ENCODE data around the gene ZNF281.

ZNF281 gene

GRCh38 chr1:200409761-200410565 is at the start of gene ZNF281:
ZNF281 (minus strand) TSS chr1:200410036; CDS start chr1:200409705, 331 bp downstream.
- peak; percentile 91 for DNase-seq

GRCh38 chr1:200458780-200459179 is 48.9 kb upstream of the ZNF281 start:
- no peak for DNase-seq

- no peak for DNase-seq
Measured at GRCh38 chr1:200457810-200458209, 48.0 kb upstream of the ZNF281 start.

GRCh38 chr1:200454425-200454824 is 44.6 kb upstream of the ZNF281 start:
- DNase-seq, result no peak

- peak; percentile 26 for DNase-seq
Measured at GRCh38 chr1:200453553-200453905, 43.7 kb upstream of the ZNF281 start.

GRCh38 chr1:200452850-200453552 is 43.2 kb upstream of the ZNF281 start:
- no peak for DNase-seq

- no peak for DNase-seq
Measured at GRCh38 chr1:200448034-200448762, 38.4 kb upstream of the ZNF281 start.

- peak; percentile 79 for DNase-seq
Measured at GRCh38 chr1:200445213-200445612, 35.4 kb upstream of the ZNF281 start.

- DNase-seq, result no peak
Measured at GRCh38 chr1:200444478-200444877, 34.6 kb upstream of the ZNF281 start.

- DNase-seq, result no peak
Measured at GRCh38 chr1:200443860-200444259, 34.0 kb upstream of the ZNF281 start.

GRCh38 chr1:200442537-200443156 is 32.8 kb upstream of the ZNF281 start:
- DNase-seq, result no peak

GRCh38 chr1:200442023-200442422 is 32.2 kb upstream of the ZNF281 start:
- no peak for DNase-seq

- DNase-seq, result peak; percentile 66
Measured at GRCh38 chr1:200438911-200439310, 29.1 kb upstream of the ZNF281 start.

GRCh38 chr1:200438413-200438812 is 28.6 kb upstream of the ZNF281 start:
- peak; percentile 42 for DNase-seq

GRCh38 chr1:200437556-200438203 is 27.8 kb upstream of the ZNF281 start:
- peak; percentile 26 for DNase-seq

- DNase-seq, result no peak
Measured at GRCh38 chr1:200437088-200437487, 27.3 kb upstream of the ZNF281 start.

- DNase-seq, result no peak
Measured at GRCh38 chr1:200436436-200436835, 26.6 kb upstream of the ZNF281 start.

GRCh38 chr1:200435200-200435780 is 25.5 kb upstream of the ZNF281 start:
- DNase-seq, result no peak

- DNase-seq, result no peak
Measured at GRCh38 chr1:200433586-200433985, 23.8 kb upstream of the ZNF281 start.

GRCh38 chr1:200432586-200432985 is 22.8 kb upstream of the ZNF281 start:
- no peak for DNase-seq

GRCh38 chr1:200429221-200429751 is 19.4 kb upstream of the ZNF281 start:
- DNase-seq, result peak; percentile 71
